ENCODE data around the gene COL7A1. TPM values are rescaled to one million over a fixed set of nuclear protein-coding genes. Genes with fewer than 3 reads are reported as not detected.

Gene COL7A1
- total and polyA plus RNA-seq, 2 of the 8 experiments (the other 6 are each of a cell fraction or from before 2014, with no cell fraction given): 10.7 to 13.9 TPM

GRCh38 chr3:48576647-48577046 is 18.5 kb downstream of the COL7A1 start:
- 76% methylated on average over 4 of the region's 4 CpGs; no CpG with 5 or more reads in 1 of the 2 experiments for WGBS, 2 experiments (ENCODE audit: extremely low coverage in 1 of 2, insufficient coverage in 1 of 2, insufficient read length in 1 of 2, insufficient replicate concordance in 2 of 2, low coverage in 1 of 2, low lambda C conversion rate in 2 of 2, missing lambda C conversion rate in 1 of 2)
- Histone ChIP-seq H3K9me3 (ENCODE audit: insufficient read depth in 2 of 2, low read depth in 1 of 2, low read length in 1 of 2) (no peaks in the 10 kb centered on the region), H3K9ac (replicated peaks in 1 of 4; ENCODE audit: extremely low read depth in 1 of 4, low read depth in 3 of 4, low read length in 3 of 4) (no peak overlapping the region), H3K4me3 (ENCODE audit: extremely low read depth in 1 of 4, insufficient read depth in 2 of 4, low read depth in 3 of 4, low read length in 4 of 4) (no peak overlapping the region), H4K20me1 (replicated peaks in 1 of 2; ENCODE audit: control insufficient read depth in 1 of 2, insufficient read depth in 2 of 2, low read length in 2 of 2) (peaks cover 0 to 4% of the 10 kb centered on the region in 2 experiments), H3K27ac (ENCODE audit: low read depth, low read length) (no peak overlapping the region), H3K23me2 (ENCODE audit: low read depth, low read length) (peaks cover 2% of the 10 kb centered on the region; the same call in 1 of the 2 replicates), H3K18ac (ENCODE audit: extremely low read depth, low read length) (no peak overlapping the region), H3K79me1 (ENCODE audit: low read depth, low read length) (no peaks in the 10 kb centered on the region), H3K23ac (ENCODE audit: insufficient read length) (no peak overlapping the region), H3K27me3 (replicated peaks in 1 of 4; ENCODE audit: control insufficient read depth in 3 of 4, extremely low read depth in 1 of 4, insufficient read depth in 3 of 4, low read length in 3 of 4) (no peaks in the 10 kb centered on the region; a peak in 1 of 7 replicates), H2AK5ac (ENCODE audit: low read depth, low read length) (no peak overlapping the region), H3K4me2 (ENCODE audit: insufficient read depth in 1 of 2, low read depth in 2 of 2, low read length in 2 of 2) (no peak overlapping the region), H2BK12ac (ENCODE audit: low read depth, low read length) (no peak overlapping the region), H2BK15ac (ENCODE audit: low read length) (no peak overlapping the region), H3K14ac (ENCODE audit: insufficient read length) (no peak overlapping the region), H3K4ac (replicated peaks; ENCODE audit: insufficient read length, low read depth, low read length) (no peak overlapping the region), H3K79me2 (ENCODE audit: control insufficient read depth in 1 of 2, insufficient read depth in 2 of 2, low read length in 2 of 2) (no peaks in the 10 kb centered on the region), H4K8ac (ENCODE audit: extremely low read depth, insufficient read depth, low read length) (no peak overlapping the region; the same call in 1 of the 2 replicates), H2BK20ac (ENCODE audit: low read length) (no peak overlapping the region), H3K36me3 (ENCODE audit: control insufficient read depth in 2 of 4, insufficient read depth in 4 of 4, low read length in 3 of 4) (peaks cover 0 to 5% (median 1%) of the 10 kb centered on the region in 4 experiments; a peak in 2 of 8 replicates), H4K5ac (ENCODE audit: insufficient read length, low read depth, low read length) (no peak overlapping the region), H2BK5ac (ENCODE audit: low read depth, low read length) (no peak overlapping the region), H4K91ac (replicated peaks; ENCODE audit: insufficient read length, low read length) (no peak overlapping the region), H3K56ac (replicated peaks; ENCODE audit: insufficient read length, low read depth, low read length) (no peak overlapping the region), H2BK120ac (replicated peaks; ENCODE audit: low read depth, low read length) (no peak overlapping the region), H3K4me1 (replicated peaks in 1 of 4; ENCODE audit: control insufficient read depth in 3 of 4, insufficient read depth in 4 of 4, low read length in 3 of 4) (no peaks in the 10 kb centered on the region), H2AFZ (ENCODE audit: low read length) (no peak overlapping the region)
- DNase-seq (ENCODE audit: low read depth in 1 of 2, low spot score in 2 of 2) (no peak), FAIRE-seq (no peak)
- ChIA-PET CTCF (ENCODE audit: partially characterized antibody) (interaction anchor here (1.6 kb wide), 1 partner anchor 17 kb away, joined by 6 read pairs; no protein-coding TSS in a partner anchor), POLR2A (ENCODE audit: partially characterized antibody) (no interaction called here)
- TF ChIP-seq ATF2 (IDR thresholded peaks at IDR 0.05; ENCODE audit: low read length): no peak
- TF ChIP-seq CTBP2 (IDR thresholded peaks at IDR 0.05; ENCODE audit: borderline replicate concordance, insufficient read depth, insufficient read length, low read length): no peak
- no peak for TF ChIP-seq E2F6 (IDR thresholded peaks at IDR 0.05)
- TF ChIP-seq MAX (IDR thresholded peaks at IDR 0.05): no peak
- no peak for TF ChIP-seq KDM1A (IDR thresholded peaks at IDR 0.05; ENCODE audit: borderline replicate concordance, low read length)

Measured in H1 (cell line).